HepG2 (cell line): ENCODE data around the gene LRRC3. TPM values are rescaled to one million over a fixed set of nuclear protein-coding genes. Genes with fewer than 3 reads are reported as not detected.

ENCODE experiments used
- ATF7-NPFF ChIP-seq: sonication (generic); formaldehyde crosslinking; IDR thresholded peaks from 2 replicates; pipeline ENCODE4 v1.8.1; 2023; ENCODE audit warnings: mild to moderate bottlenecking, low read depth, missing genetic modification reagents, moderate library complexity
- CEBPB ChIP-seq: IDR thresholded peaks from 2 replicates; pipeline ENCODE4 v1.6.1; 2011; ENCODE audit warnings: low read depth, low read length, improper control_type of control experiment, borderline replicate concordance
- JDP2 ChIP-seq: sonication (generic); formaldehyde crosslinking; IDR thresholded peaks from 2 replicates; pipeline ENCODE4 v1.8.1; 2022; ENCODE audit warnings: missing genetic modification reagents, borderline replicate concordance
- KDM1A ChIP-seq: IDR thresholded peaks from 2 replicates; pipeline ENCODE4 v1.6.1; 2016; ENCODE audit warnings: missing compliant biosample characterization
- MED1 ChIP-seq: sonication (generic); formaldehyde crosslinking; IDR thresholded peaks from 2 replicates; pipeline ENCODE4 v1.4.0; 2020; ENCODE audit warnings: missing genetic modification reagents
- NFE2L2 ChIP-seq: fragments of 150-350 bp; IDR thresholded peaks from 2 replicates; pipeline ENCODE4 v1.6.1; 2014; ENCODE audit warnings: low read length
- PAX8 ChIP-seq: sonication (generic); formaldehyde crosslinking; IDR thresholded peaks from 2 replicates; pipeline ENCODE4 v1.8.0; 2022; ENCODE audit warnings: mild to moderate bottlenecking, missing genetic modification reagents, borderline replicate concordance
- RORA ChIP-seq: sonication (generic); formaldehyde crosslinking; IDR thresholded peaks from 2 replicates; pipeline ENCODE4 v1.5.0; 2020; ENCODE audit warnings: mild to moderate bottlenecking, missing genetic modification reagents, moderate library complexity
- SIX4 ChIP-seq: sonication (generic); formaldehyde crosslinking; IDR thresholded peaks from 2 replicates; pipeline ENCODE4 v1.4.0; 2020; ENCODE audit warnings: missing genetic modification reagents
- TP53 ChIP-seq: sonication (generic); formaldehyde crosslinking; conservative IDR thresholded peaks from 2 replicates; pipeline ENCODE4 v1.4.0; 2020; ENCODE audit warnings: missing genetic modification reagents
- ZMAT3 ChIP-seq: sonication (generic); formaldehyde crosslinking; conservative IDR thresholded peaks from 2 replicates; pipeline ENCODE4 v1.7.0; 2021; ENCODE audit warnings: missing genetic modification reagents
- ZNF12 ChIP-seq: sonication (generic); formaldehyde crosslinking; IDR thresholded peaks from 2 replicates; pipeline ENCODE4 v1.5.0; 2020; ENCODE audit warnings: missing genetic modification reagents
- ZNF230 ChIP-seq: sonication (generic); formaldehyde crosslinking; IDR thresholded peaks from 2 replicates; pipeline ENCODE4 v1.4.0; 2020; ENCODE audit warnings: mild to moderate bottlenecking, missing genetic modification reagents
- ZNF432 ChIP-seq: sonication (generic); formaldehyde crosslinking; IDR thresholded peaks from 2 replicates; pipeline ENCODE4 v1.5.0; 2020; ENCODE audit warnings: missing genetic modification reagents, mild to moderate bottlenecking, borderline replicate concordance
- ZNF562 ChIP-seq: sonication (generic); formaldehyde crosslinking; IDR thresholded peaks from 2 replicates; pipeline ENCODE4 v1.8.0; 2022; ENCODE audit warnings: missing genetic modification reagents, borderline replicate concordance
- ZNF569 ChIP-seq: sonication (generic); formaldehyde crosslinking; IDR thresholded peaks from 2 replicates; pipeline ENCODE4 v1.5.0; 2020; ENCODE audit warnings: mild to moderate bottlenecking, missing genetic modification reagents, moderate library complexity, borderline replicate concordance
- polyA plus RNA-seq, 8 experiments: library from polyadenylated mRNA; depleted of rRNA in 3 of 8; stranded (reverse) in 7 of 8; unstranded in 1 of 8; fragments of >200 nt; fragmentation: Illumina TruSeq in 4 of 8; extraction: Trizol in 4 of 8; gene quantifications; 2 replicates each; pipeline versions ENCODE4 v1.2.1 to v1.2.3, GENCODE V29; 2011 to 2016; ENCODE audit warnings: low read depth in 4 of 8, missing spikeins in 1 of 8, mixed read lengths in 1 of 8; ENCODE audit not compliant: insufficient read depth in 1 of 8
- total RNA-seq, 5 experiments: library from RNA; depleted of rRNA; stranded (reverse); fragments of >200 nt; fragmentation: Illumina TruSeq; extraction: Trizol; gene quantifications; 2 replicates each; pipeline ENCODE4 v1.2.3, GENCODE V29; 2016; ENCODE audit warnings: low read depth in 1 of 5
- TF ChIP-seq, protein P1 (sequence below): IDR thresholded peaks from 2 replicates; pipeline ENCODE4 v1.6.1; 2016; ENCODE audit warnings: low read depth
- TF ChIP-seq, protein P2 (sequence below): sonication (generic); formaldehyde crosslinking; IDR thresholded peaks from 2 replicates; pipeline ENCODE4 v1.4.0; 2020; ENCODE audit warnings: mild to moderate bottlenecking, missing genetic modification reagents
- TF ChIP-seq, protein P3 (sequence below): sonication (generic); formaldehyde crosslinking; IDR thresholded peaks from 2 replicates; pipeline ENCODE4 v1.4.0; 2020; ENCODE audit warnings: missing genetic modification reagents, mild to moderate bottlenecking, borderline replicate concordance
- TF ChIP-seq, protein P4 (sequence below): sonication (generic); formaldehyde crosslinking; IDR thresholded peaks from 2 replicates; pipeline ENCODE4 v1.8.1; 2022; ENCODE audit warnings: low read depth, mild to moderate bottlenecking, missing genetic modification reagents
- TF ChIP-seq, protein P5 (sequence below): sonication (generic); formaldehyde crosslinking; IDR thresholded peaks from 2 replicates; pipeline ENCODE4 v1.4.0; 2020; ENCODE audit warnings: missing genetic modification reagents, borderline replicate concordance

The LRRC3 gene
- total and polyA plus RNA-seq, 2 of the 13 experiments (the other 11 are each of a cell fraction or from before 2014, with no cell fraction given), result 4.8 to 16.5 TPM

DNA sequence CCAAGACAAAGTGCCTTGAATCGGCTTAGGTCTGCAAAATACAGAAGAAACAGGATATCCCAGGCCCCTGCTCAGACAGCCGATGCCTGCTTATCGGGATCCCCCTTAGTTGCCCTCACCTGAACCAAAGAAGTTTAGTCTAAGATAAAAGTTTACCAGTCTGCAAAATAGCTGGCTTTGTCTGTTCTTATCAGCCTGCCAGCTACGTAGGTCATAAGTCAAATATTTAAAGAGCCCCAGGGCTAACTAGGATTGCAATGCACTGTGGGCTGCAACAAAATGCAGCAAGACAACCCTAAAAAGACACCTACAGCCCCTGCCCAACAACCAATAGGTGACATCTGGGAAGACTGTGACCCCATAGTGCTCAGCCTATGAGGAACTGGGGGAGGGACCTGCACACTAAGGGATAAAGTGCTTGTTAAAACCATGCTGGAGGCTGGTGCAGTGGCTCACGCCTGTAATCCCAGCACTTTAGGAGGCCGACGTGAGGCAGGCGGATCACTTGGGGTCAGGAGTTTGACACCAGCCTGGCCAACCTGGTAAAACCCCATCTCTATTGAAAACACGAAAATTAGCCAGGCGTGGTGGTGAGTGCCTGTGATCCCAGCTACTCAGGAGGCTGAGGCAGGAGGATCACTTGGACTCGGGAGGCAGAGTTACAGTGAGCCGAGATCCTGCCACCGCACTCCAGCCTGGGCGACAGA is 27.4 kb downstream of the LRRC3 start (continued):
- TF ChIP-seq, protein P1, sequence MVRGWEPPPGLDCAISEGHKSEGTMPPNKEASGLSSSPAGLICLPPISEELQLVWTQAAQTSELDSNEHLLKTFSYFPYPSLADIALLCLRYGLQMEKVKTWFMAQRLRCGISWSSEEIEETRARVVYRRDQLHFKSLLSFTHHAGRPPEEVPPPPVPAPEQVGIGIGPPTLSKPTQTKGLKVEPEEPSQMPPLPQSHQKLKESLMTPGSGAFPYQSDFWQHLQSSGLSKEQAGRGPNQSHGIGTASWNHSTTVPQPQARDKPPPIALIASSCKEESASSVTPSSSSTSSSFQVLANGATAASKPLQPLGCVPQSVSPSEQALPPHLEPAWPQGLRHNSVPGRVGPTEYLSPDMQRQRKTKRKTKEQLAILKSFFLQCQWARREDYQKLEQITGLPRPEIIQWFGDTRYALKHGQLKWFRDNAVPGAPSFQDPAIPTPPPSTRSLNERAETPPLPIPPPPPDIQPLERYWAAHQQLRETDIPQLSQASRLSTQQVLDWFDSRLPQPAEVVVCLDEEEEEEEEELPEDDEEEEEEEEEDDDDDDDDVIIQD (CRISPR knock-in tag), result no peak
- TF ChIP-seq, protein P2, sequence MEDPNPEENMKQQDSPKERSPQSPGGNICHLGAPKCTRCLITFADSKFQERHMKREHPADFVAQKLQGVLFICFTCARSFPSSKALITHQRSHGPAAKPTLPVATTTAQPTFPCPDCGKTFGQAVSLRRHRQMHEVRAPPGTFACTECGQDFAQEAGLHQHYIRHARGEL (CRISPR knock-in tag), result no peak
- no peak for TF ChIP-seq KDM1A (CRISPR knock-in tag)
- TF ChIP-seq ZNF562 (CRISPR knock-in tag), result no peak
- TF ChIP-seq ATF7-NPFF (CRISPR knock-in tag), result no peak
- no peak for TF ChIP-seq RORA
- no peak for TF ChIP-seq ZNF12
- TF ChIP-seq MED1 (CRISPR knock-in tag), result peak; percentile 81
- 0 out of 2 replicates have a peak, but pooled peaks have one; percentile 2 for TF ChIP-seq CEBPB
- peak; percentile 65; the same call in 1 of the 2 replicates for TF ChIP-seq ZMAT3 (CRISPR knock-in tag)
- no peak for TF ChIP-seq NFE2L2
- 0 out of 2 replicates have a peak, but pooled peaks have one; percentile 69 for TF ChIP-seq PAX8 (CRISPR knock-in tag)
- TF ChIP-seq ZNF569 (CRISPR knock-in tag), result no peak
- TF ChIP-seq, protein P3, sequence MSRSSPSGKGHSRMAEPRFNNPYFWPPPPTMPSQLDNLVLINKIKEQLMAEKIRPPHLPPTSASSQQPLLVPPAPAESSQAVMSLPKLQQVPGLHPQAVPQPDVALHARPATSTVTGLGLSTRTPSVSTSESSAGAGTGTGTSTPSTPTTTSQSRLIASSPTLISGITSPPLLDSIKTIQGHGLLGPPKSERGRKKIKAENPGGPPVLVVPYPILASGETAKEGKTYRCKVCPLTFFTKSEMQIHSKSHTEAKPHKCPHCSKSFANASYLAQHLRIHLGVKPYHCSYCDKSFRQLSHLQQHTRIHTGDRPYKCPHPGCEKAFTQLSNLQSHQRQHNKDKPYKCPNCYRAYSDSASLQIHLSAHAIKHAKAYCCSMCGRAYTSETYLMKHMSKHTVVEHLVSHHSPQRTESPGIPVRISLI (CRISPR knock-in tag), result no peak
- no peak for TF ChIP-seq ZNF432 (CRISPR knock-in tag)
- no peak for TF ChIP-seq TP53 (CRISPR knock-in tag)
- no peak; the same call in 1 of the 2 replicates for TF ChIP-seq JDP2
- TF ChIP-seq, protein P4, sequence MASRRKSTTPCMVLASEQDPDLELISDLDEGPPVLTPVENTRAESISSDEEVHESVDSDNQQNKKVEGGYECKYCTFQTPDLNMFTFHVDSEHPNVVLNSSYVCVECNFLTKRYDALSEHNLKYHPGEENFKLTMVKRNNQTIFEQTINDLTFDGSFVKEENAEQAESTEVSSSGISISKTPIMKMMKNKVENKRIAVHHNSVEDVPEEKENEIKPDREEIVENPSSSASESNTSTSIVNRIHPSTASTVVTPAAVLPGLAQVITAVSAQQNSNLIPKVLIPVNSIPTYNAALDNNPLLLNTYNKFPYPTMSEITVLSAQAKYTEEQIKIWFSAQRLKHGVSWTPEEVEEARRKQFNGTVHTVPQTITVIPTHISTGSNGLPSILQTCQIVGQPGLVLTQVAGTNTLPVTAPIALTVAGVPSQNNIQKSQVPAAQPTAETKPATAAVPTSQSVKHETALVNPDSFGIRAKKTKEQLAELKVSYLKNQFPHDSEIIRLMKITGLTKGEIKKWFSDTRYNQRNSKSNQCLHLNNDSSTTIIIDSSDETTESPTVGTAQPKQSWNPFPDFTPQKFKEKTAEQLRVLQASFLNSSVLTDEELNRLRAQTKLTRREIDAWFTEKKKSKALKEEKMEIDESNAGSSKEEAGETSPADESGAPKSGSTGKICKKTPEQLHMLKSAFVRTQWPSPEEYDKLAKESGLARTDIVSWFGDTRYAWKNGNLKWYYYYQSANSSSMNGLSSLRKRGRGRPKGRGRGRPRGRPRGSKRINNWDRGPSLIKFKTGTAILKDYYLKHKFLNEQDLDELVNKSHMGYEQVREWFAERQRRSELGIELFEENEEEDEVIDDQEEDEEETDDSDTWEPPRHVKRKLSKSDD, result no peak
- TF ChIP-seq SIX4 (CRISPR knock-in tag), result no peak
- TF ChIP-seq, protein P5, sequence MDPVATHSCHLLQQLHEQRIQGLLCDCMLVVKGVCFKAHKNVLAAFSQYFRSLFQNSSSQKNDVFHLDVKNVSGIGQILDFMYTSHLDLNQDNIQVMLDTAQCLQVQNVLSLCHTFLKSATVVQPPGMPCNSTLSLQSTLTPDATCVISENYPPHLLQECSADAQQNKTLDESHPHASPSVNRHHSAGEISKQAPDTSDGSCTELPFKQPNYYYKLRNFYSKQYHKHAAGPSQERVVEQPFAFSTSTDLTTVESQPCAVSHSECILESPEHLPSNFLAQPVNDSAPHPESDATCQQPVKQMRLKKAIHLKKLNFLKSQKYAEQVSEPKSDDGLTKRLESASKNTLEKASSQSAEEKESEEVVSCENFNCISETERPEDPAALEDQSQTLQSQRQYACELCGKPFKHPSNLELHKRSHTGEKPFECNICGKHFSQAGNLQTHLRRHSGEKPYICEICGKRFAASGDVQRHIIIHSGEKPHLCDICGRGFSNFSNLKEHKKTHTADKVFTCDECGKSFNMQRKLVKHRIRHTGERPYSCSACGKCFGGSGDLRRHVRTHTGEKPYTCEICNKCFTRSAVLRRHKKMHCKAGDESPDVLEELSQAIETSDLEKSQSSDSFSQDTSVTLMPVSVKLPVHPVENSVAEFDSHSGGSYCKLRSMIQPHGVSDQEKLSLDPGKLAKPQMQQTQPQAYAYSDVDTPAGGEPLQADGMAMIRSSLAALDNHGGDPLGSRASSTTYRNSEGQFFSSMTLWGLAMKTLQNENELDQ (CRISPR knock-in tag), result no peak
- peak; percentile 48; the same call in 1 of the 2 replicates for TF ChIP-seq ZNF230 (CRISPR knock-in tag)
